HG03575 (cell line): ENCODE measurements around the gene TMEM254.
"Not testable (repeated sequence)": the region's sequence is repeated elsewhere in the genome, so short reads cannot be mapped to it uniquely, and the experiment has no call there.

Source experiments
- ATAC-seq: cut with Tn5 transposase; IDR thresholded peaks from one replicate; pipeline ENCODE4 v1.9.1; 2021; ENCODE audit not compliant: unreplicated experiment, insufficient number of reproducible peaks, low FRiP score; ENCODE audit errors: extremely low read depth

Gene TMEM254

GRCh38 chr10:80078448-80079311 lies at the start of gene TMEM254:
Gene TMEM254, plus strand, starts transcription at chr10:80078665. Its CDS starts 35 bp downstream, at chr10:80078700.
- ATAC-seq: peak; percentile 50

- not testable (repeated sequence) for ATAC-seq
These were observed 49.3 kb upstream of the TMEM254 start for GRCh38 chr10:80029205-80029604.

- ATAC-seq: not testable (repeated sequence)
These were observed 48.6 kb upstream of the TMEM254 start for GRCh38 chr10:80029865-80030264.

GRCh38 chr10:80032503-80032902 lies 46.0 kb upstream of the TMEM254 start:
- ATAC-seq: no peak

GRCh38 chr10:80034766-80035165 lies 43.7 kb upstream of the TMEM254 start:
- ATAC-seq: not testable (repeated sequence)

- not testable (repeated sequence) for ATAC-seq
These were observed 43.0 kb upstream of the TMEM254 start for GRCh38 chr10:80035430-80035829.

- ATAC-seq: not testable (repeated sequence)
These were observed 41.5 kb upstream of the TMEM254 start for GRCh38 chr10:80036921-80037500.

GRCh38 chr10:80038226-80038625 lies 40.2 kb upstream of the TMEM254 start:
- ATAC-seq: not testable (repeated sequence)

GRCh38 chr10:80041162-80041561 lies 37.3 kb upstream of the TMEM254 start:
- ATAC-seq: no peak

GRCh38 chr10:80044935-80045334 lies 33.5 kb upstream of the TMEM254 start:
- not testable (repeated sequence) for ATAC-seq

GRCh38 chr10:80046629-80047441 lies 31.6 kb upstream of the TMEM254 start:
- no peak for ATAC-seq

- ATAC-seq: no peak
These were observed 27.7 kb upstream of the TMEM254 start for GRCh38 chr10:80050752-80051151.

- no peak for ATAC-seq
These were observed 26.5 kb upstream of the TMEM254 start for GRCh38 chr10:80051993-80052392.

GRCh38 chr10:80055760-80056159 lies 22.7 kb upstream of the TMEM254 start:
- no peak for ATAC-seq

GRCh38 chr10:80057171-80057570 lies 21.3 kb upstream of the TMEM254 start:
- ATAC-seq: no peak

GRCh38 chr10:80064120-80064886 lies 14.2 kb upstream of the TMEM254 start:
- ATAC-seq: no peak

- ATAC-seq: no peak
These were observed 11.7 kb upstream of the TMEM254 start for GRCh38 chr10:80066809-80067208.

GRCh38 chr10:80067821-80068220 lies 10.6 kb upstream of the TMEM254 start:
- ATAC-seq: not testable (repeated sequence)

- no peak for ATAC-seq
These were observed 10.2 kb upstream of the TMEM254 start for GRCh38 chr10:80068270-80068669.
